ENCODE results near the gene GRIK4.
"Not testable (repeated sequence)": the region's sequence is repeated elsewhere in the genome, so short reads cannot be mapped to it uniquely, and the experiment has no call there.

Gene GRIK4

DNA sequence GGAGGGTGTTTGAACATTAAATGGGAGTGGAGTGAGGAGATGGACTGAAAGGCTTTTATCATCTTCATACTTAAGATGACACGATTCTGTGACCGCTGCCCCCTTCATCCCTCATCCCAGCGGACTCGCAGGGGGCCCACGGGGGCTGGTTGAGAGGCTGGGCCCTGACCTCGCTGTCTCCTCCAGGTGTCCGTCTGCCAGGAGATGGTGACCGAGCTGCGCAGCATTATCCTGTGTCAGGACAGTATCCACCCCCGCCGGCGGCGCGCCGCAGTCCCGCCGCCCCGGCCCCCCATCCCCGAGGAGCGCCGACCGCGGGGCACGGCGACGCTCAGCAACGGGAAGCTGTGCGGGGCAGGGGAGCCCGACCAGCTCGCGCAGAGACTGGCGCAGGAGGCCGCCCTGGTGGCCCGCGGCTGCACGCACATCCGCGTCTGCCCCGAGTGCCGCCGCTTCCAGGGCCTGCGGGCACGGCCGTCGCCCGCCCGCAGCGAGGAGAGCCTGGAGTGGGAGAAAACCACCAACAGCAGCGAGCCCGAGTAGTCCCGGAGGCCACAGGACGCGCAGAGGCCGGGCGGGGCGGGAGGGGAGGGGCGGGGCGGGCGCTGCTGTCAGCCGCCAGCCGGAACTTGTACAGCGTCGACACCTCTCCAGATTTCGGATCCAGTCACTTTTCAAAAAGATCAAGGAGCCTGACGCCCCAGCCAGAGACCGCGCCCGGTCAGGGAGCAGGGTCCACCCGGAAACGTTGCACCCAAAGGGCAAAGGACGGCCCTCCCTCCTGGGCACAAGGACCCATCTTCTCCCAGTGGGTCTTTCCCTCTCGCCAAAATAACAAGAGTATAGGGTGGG, 474.4 kb downstream of the GRIK4 start:
- no peak for DNase-seq

DNA sequence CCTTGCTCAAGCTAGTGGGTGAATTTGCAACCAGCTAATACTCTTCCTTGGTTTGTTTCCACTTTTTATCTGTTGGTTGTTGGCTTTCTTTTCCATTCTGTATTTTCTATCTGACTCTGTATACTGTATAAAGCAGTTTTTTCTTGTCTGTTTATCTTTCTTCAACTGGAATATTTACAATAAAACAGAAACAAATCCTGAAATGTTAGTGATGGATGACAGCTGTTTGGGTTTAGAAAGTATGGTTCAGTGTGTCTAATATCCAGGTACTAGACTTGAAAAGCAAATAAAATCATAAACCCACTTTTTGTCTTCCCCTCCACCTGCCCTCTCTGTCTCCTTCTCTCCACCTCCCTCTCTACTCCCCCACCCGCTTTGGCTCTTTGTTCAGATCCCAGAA, 477.1 kb downstream of the GRIK4 start:
- DNase-seq: no peak

DNA sequence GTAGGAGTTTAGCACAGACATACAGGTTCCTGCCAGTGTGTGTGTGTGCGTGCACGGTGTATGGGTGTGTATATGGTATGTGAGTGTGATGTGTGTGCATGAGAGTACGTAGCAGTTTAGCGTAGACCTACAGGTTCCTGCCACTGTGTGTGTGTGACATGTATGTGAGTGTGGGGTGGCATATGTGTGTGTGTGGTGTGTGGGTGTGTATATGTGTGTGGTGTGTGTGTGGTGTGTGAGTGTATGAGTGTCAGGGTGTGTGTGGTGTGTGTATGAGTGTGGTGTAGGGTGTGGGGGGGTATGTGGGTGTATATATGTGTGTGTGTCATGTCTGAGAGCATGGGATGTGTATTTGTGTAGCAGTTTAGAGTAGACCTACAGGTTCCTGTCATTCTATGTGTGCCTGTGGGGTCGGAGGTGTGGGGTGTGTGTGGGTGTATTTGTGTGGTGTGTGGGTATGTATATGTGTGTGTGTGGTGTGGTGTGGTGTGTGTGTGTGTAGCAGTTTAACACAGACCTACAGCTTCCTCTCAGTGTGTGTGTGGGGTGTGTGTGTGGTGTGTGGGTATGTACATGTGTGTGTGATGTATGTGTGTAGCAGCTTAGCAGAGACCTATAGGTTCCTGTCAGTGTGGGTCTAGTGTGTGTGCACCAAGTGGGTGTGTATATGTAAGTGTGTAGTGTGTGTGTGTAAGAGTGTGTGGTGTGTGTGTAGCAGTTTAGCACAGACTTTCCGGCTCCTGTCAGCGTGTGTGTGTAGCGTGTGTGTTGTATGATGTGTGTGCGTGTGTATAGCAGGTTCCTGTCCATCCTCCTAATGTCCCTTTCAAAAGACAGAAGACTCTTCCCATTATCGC, 480.5 kb downstream of the GRIK4 start:
- no peak for DNase-seq

DNA sequence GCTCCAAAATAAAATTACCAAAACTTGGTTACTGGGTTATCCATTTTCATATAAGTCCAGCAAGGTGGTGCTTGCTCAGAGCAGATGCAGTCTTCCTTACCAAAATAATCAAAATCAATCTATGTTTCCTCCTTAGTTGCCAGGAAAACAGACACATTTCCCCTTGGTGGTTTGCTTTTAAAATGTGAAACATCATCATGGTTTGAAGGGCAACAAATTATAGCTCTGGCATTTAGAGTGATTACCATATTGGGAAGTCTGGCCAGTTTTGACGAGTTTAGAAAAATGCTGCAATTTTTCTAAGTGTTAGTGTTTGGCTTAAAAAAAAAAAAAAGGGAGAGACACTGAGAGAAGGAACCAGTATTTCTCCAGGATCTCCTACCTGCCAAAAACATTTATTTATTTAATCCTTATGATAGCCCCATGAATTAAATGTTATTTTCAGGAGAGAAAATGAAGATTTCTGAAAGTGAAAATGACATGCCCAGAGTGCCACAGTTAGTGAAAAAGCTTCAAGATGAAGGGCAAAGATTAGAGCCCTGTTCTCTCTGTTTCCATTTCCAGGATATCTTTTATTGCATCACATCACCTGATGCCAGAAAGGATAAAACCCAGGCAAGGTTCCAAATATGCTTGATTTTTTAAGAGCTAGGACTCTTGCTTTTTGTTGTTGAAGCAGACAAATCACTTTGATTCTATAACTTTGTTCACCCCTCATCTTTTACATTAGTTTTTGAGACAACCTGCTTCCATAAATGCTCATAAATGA, 482.7 kb downstream of the GRIK4 start:
- DNase-seq: no peak

DNA sequence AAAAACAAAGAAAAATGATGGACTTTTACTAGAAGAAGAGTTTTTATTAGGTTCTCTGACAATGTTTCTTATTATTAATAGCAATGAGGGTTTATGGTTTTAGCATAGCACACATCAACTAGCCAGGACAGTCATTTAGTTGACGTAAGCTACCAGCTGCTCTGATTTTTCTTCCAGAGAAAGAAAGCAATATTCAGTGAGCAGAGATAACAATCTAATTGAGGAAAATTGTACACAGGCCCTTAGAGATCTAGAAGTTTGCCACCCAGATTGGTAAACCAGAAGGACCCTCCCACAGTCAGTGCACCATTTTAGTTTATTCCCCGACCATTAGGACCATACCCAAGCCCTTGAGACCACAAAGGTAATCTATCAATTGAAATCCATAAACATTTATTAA, 483.6 kb downstream of the GRIK4 start:
- no peak for DNase-seq

DNA sequence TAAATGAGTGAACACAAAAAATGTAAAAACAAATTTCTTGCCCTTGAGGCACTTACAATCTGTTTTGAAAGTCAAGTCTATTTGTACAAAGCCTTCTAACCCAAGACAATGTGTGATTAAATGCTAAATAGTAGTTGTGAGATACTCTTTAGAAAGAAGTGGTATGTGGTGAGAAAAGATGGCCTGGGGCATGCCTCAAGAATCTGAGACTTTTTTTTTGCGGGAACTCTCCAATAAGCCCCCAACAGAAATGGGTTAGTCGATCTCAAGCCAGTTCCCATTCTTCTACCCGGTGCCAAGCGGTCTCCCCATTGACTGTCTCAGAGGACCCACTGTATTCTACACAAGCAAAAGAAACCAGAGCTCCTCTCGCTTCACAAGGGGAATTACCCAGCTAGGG, 485.4 kb downstream of the GRIK4 start:
- no peak for DNase-seq

DNA sequence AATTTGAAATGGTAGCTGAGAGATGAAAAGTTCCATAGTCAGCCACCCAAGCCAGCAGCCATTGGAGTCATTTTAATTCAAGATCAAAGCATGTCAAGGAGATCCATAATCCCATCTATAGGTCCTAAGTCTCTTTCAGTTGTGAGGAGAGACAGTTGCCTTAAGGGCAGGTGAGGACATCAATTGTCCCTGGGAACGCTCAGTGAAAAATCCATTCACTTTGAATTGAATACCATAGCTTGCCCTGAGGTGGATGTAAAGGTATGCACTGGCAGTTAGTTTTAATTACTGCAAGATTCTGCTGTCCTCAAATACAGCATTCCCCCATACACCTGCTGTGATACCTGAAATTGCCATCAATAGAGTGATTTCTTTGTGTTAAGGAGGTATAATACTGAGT, 487.0 kb downstream of the GRIK4 start:
- DNase-seq: no peak

DNA sequence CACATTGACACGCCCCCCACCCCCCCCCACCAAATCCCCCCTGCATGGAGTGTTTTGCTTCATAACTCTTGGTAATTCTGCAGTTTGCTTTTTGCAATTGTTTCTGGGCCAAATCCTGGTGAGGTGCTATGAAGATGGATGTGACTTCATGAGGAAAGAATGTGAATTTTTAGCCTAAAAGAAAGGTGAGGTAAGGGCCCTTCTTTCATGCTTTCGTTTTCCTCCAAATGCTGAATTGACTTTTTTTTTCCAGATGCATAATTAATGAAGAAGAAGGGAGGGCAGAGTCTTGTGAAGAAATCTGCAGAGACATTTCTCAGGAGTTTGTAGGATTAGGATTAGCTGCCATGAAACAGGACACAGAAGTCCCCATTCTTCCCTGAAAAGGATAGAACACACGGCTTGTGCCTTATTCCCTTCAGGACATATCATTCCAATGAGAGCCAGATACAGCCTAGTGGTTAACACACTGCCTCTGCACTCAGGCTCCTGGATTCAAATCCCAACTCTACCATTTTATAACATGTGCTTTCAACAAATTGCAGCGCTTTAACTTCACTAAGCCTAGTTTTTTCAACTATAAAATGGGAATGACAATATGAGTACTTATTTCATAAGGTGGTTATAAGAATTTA, 492.8 kb downstream of the GRIK4 start:
- DNase-seq: no peak

DNA sequence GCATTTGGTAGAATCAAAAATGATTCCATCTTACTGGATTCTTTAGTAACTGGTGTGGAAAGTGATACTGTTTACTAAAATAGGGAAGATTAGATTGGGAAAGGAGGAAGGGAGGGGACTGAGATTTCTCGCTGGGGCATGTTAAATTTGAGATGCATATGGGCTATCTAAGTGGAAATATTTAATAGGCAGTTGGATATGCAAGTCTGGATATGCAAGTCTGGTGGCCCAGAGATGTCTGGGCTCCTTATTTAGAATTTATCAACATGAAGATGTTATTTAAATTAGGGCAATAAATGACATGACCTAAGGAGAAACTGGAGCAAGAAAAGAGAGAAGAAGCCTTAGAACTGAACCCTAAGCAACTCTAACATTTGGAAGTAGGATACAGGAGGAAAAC, 495.4 kb downstream of the GRIK4 start:
- DNase-seq: no peak

DNA sequence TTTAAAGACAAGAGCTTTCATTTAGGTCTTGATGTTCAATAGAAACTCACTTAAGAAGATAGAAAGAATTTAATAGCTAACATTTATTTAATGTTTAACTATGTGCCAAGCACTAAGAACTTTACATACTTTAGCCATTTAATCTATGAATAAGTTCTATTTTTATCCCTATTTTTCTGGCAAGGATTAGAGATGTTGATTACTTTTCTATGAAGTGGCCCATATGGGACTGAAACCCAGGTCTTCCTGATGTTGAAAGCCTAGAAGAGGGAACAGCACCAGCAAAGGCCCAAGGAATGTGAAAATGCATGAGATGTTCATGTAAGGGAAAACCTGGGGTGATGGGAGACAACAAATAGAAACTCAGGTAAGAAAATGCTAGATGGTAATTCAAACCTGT, 497.0 kb downstream of the GRIK4 start:
- DNase-seq: no peak

DNA sequence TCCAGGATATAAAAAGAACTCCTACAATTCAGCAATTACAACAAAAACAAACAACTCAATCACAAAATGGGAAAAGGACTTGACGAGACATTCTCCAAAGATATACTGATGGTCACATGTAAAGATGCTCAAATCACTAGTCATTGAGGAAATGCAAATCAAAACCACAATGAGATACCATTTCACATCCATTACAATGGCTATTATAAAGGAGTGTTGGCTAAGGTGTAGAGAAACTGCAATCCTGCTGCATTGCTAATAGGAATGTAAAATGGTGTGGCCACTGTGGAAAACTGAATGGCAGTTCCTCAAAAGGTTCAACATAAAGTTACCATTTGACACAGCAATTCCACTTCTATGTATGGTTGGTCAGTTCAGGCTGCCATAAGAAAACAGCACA, 500.5 kb downstream of the GRIK4 start:
- DNase-seq: no peak

DNA sequence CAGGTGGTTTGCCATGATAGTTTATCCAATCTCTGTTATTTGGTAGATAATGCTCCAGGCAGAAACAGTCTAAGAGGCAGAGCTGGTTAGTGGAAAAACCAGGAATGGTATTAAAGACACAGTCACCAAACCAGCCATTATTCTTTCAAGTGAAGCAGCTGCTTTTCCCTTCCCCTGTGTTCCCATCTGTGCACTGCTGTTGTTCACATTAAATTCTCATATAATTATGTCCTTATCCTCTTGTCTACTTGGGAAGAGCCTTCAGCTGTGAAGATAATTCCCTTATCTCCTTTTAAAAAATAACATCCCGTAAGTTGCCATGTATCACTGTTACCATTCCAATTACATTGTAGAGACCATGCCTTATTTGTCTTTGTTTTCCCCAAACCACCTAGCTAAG, 507.2 kb downstream of the GRIK4 start:
- no peak for DNase-seq

DNA sequence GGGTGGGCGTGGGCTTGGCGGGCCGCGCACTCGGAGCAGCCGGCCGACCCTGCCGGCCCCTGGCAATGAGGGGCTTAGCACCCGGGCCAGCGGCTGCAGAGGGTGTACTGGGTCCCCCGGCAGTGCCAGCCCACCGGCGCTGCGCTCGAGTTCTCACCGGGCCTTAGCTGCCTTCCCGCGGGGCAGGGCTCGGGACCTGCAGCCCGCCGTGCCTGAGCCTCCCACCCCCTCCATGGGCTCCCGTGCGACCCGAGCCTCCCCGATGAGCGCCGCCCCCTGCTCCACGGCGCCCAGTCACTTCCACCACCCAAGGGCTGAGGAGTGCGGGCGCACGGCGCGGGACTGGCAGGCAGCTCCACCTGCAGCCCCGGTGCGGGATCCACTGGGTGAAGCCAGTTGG, 510.2 kb downstream of the GRIK4 start:
- not testable (repeated sequence) for DNase-seq

DNA sequence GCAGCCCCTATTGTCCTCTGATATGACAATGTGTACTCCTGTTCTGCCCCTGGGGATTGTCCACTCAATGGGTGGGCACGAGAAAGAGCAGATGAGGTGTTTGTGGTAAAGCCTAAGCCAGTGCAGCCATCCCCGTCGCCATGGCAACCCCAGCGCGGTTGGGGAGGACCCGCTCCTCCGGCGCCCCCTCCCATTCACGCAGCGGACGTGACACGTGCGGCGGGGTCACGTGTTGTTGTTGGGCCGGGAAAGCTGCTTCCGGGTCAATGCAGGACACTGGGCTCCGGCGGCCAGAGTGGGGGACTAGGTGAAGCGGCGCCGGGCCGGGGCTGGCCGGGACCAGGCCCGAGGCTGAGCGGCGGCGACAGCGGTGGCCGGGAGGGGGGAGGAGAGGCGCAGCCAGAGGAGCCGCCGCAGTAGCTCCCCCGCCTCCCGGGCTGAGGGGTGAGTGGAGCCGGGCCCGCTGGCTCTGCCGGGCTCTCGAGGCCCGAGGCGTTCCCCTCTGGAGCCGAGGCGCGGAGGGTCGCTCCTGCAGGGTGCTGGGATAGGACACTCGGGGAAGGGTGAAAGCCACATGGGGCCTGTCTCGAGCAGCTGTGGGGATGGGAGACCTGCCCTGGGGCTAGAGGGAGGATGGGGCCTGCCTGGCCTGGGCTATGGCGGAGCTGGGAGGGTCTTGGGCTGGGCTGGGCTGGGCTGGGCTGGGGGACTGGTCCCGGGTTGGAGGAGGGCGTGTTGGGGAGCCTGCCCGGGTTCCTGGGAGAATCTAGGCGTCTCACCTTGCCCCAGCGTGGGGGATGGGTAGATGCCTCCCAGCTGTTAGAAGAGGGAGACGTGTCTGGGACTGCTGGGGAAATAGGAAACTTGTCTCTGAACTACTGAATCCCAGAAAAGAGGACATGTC, 512.6 kb downstream of the GRIK4 start, which contains the start of gene TBCEL:
TBCEL (plus strand) TSS at position 255 of the 904 bp plus-strand sequence. CDS start 21,589 bp downstream, outside the sequence.
- peak; percentile 46 for DNase-seq

DNA sequence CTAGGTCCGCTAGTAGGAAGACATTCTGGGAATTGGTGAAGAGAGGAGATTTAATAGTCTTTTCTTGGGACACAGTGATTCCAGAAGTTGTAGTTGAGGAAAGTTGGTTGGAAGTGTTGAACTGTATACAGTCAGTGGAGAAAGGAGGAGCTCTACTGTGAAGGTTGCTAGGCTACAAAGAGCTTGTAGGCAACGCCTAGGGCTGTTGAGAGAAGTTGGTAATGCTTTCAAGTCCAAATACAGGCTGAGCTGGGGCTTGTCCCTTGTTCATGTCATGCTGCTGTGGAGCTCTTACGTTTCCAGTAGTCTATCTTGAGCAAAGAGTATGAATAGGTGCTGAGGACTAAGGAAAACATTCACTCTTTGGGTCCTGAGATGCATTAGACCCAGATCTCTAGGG, 513.4 kb downstream of the GRIK4 start:
- DNase-seq: no peak

DNA sequence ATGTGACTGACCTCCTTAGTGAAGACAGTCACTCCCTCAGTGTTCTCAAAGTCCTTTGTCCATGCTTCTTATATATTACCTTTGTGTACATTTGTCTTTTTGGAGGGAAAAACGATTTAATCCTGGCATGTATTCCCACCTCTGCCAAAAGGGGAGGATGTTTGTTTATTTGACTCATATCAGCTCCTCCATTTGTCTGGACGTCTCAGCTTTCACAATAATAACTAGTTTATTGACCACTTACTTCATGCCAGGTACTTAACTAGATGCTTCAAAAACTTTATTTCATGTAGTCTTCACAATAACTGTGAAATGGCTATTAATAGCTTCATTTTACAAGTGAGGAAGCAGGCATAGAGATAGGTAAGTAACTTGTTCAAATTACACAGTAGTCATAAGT, 517.6 kb downstream of the GRIK4 start:
- no peak for DNase-seq

DNA sequence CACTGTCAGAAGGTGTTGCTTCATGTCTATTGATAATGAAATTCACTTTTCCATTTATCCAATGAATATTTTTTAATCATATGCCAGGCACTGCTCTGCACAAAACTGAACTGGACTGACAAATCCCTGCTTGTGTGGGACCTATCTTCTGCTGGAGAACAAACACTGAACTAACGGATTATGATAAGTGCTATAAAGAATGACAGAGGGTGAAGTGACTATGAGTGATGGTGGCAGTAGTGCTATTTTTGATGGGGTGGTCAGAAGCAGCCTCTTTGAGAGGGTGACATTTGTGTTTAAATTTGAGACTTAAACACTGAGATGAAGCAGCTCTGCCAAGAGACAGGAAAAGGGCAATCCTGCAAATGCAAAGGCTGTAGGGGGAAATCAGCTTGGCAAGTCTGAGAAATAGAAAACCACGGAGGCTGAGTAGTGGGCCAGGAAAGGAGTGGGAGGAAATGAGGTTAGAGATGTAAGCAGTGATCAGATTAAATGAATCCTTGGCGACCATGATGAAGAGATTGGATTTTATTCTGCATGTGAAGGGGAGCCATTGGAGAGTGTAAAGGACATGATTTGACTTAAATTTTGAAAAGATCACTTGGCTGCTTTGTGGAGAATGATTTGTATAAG, 518.4 kb downstream of the GRIK4 start:
- no peak for DNase-seq

DNA sequence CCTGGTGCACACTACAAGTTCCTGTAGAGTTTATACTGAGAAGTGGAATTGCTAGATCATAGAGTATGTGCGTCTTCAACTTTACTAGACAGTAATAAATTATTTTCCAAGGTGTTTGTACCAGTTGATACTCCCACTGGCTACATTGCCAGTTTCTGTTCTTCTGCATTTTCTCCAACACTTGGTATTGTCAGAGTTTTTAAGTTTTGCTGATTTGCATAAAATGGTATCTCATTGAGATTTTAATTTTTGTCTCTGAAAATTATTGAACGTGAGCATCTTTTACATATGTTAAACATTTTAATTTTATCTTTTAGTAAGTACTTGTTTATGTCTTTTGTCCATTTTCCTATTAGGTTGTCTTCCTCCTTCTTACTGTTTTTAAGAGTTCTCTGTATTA, 519.6 kb downstream of the GRIK4 start:
- no peak for DNase-seq

DNA sequence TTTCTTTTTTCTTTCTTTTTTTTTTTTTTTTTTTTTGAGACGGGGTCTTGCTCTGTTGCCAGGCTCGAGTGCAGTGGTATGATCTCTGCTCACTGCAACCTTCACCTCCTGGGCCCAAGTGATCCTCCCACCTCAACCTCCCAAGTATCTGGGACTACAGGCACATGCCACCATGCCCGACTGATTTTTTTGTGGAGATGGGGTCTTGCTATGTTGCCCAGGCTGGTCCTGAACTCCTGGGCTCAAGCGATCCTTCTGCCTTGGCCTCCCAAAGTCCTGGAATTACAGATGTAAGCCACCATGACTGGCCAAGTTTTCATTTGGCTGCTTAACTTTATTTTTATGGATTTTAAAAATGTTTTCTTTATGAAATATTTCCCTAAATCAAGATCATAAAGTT, 520.1 kb downstream of the GRIK4 start:
- not testable (repeated sequence) for DNase-seq

DNA sequence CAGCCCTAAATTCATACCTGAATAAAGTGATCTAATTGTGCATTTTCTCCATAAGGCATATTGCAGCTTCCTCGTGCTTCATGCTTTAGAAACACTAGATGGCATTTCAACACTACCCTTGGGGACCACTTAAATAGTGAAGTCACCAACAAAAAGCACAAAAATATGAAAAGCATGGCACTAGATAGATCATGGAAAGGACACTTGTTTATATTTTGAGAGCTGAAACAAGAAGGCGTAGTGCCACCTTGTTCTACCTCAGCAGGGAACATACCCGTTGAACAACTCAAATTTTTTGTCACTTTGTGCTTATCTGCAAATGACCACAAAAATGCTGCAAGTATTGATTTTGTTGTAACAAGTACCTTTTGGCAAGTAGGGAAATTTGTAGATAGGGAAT, 521.0 kb downstream of the GRIK4 start:
- no peak for DNase-seq

DNA sequence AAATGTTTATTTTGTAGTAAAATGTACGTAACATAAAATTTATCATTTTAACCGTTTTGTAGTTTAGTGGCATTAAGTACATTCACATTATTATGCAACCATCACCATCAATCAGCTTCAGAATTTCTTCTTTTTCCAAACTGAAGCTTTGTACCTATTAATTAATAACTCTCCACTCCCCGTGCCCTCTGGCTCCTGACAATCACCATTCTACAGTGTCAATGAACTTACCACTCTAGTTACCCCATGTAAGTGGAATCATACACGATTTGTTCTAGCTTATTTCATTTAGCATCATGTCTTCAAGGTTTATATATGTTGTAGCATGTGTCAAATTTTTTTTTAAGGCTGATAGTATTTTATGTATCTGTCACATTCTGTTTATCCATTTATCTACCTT, 522.1 kb downstream of the GRIK4 start:
- DNase-seq: no peak

Data from NCI-H748 treated with DMSO at 0.1 percent for 48 hours (cell line).